SU-DHL-6 (cell line): ENCODE measurements around the gene SYT9.

ENCODE experiments used
- H2AFZ ChIP-seq: fragments of 200-600 bp; sonication (generic); 2 replicates; pipeline ENCODE4 v1.6.1; 2014; ENCODE audit warnings: low read depth, mild to moderate bottlenecking, moderate library complexity, mixed read lengths, antibody characterized with exemption, low read length; ENCODE audit not compliant: severe bottlenecking
- H3F3A ChIP-seq: fragments of 200-600 bp; shearing (Covaris generic); 2 replicates; pipeline ENCODE4 v1.6.0; 2016; ENCODE audit warnings: antibody characterized with exemption, mild to moderate bottlenecking; ENCODE audit not compliant: insufficient read depth
- H3K27ac ChIP-seq: fragments of 200-600 bp; sonication (generic); 2 replicates; pipeline ENCODE4 v1.5.1; 2016; ENCODE audit warnings: low read depth, mild to moderate bottlenecking, low read length, moderate library complexity, mixed read lengths
- H3K27me3 ChIP-seq: fragments of 200-600 bp; sonication (generic), shearing (Covaris generic); 2 replicates; pipeline ENCODE4 v1.6.0; 2014; ENCODE audit warnings: mild to moderate bottlenecking, low read length
- H3K36me3 ChIP-seq: fragments of 200-600 bp; sonication (generic); 2 replicates; pipeline ENCODE4 v1.6.1; 2014; ENCODE audit warnings: mild to moderate bottlenecking, low read length, mixed read lengths
- H3K4me2 ChIP-seq: fragments of 300-600, 200-600 bp; shearing (Covaris generic), sonication (generic); 2 replicates; pipeline ENCODE4 v1.6.0; 2014; ENCODE audit warnings: low read length, low read depth, mild to moderate bottlenecking; ENCODE audit not compliant: poor library complexity, severe bottlenecking
- H3K4me3 ChIP-seq: fragments of 200-600 bp; sonication (generic); 2 replicates; pipeline ENCODE4 v1.5.1; 2014; ENCODE audit warnings: antibody characterized with exemption, low read length, mild to moderate bottlenecking, mixed read lengths; ENCODE audit not compliant: insufficient read depth, poor library complexity, severe bottlenecking
- H3K79me2 ChIP-seq: fragments of 200-600 bp; sonication (generic); 2 replicates; pipeline ENCODE4 v1.6.1; 2014; ENCODE audit warnings: mild to moderate bottlenecking, low read length, moderate library complexity; ENCODE audit not compliant: insufficient read depth
- H3K9ac ChIP-seq: fragments of 200-600 bp; sonication (generic); 2 replicates; pipeline ENCODE4 v1.7.0; 2014; ENCODE audit warnings: mild to moderate bottlenecking, low read length
- H3K9me2 ChIP-seq: fragments of 200-600 bp; sonication (generic); replicated peaks from 2 replicates; pipeline ENCODE4 v1.6.1; 2014; ENCODE audit warnings: low read length; ENCODE audit not compliant: insufficient read depth
- H3K9me3 ChIP-seq: fragments of 200-600 bp; sonication (generic); 2 replicates; pipeline ENCODE4 v1.6.1; 2014; ENCODE audit warnings: low read length, mixed read lengths; ENCODE audit not compliant: insufficient read depth
- H4K20me1 ChIP-seq: fragments of 200-600 bp; sonication (generic); 2 replicates; pipeline ENCODE4 v1.6.1; 2014; ENCODE audit warnings: low read depth, mild to moderate bottlenecking, antibody characterized with exemption, low read length, moderate library complexity, mixed read lengths
- CTCF ChIP-seq: fragments of 200-600 bp; sonication (generic); IDR thresholded peaks from one replicate; pipeline ENCODE4 v1.5.1; 2017; ENCODE audit warnings: antibody characterized with exemption, mild to moderate bottlenecking, low read length, moderate library complexity; ENCODE audit not compliant: insufficient read depth, poor library complexity, severe bottlenecking
- EZH2phosphoT487 ChIP-seq: fragments of 200-600 bp; sonication (generic), shearing (Covaris generic); conservative IDR thresholded peaks from 2 replicates; pipeline ENCODE4 v1.6.1; 2018; ENCODE audit warnings: mild to moderate bottlenecking, antibody characterized with exemption, low read length, moderate library complexity, mixed read lengths

Gene SYT9

DNA sequence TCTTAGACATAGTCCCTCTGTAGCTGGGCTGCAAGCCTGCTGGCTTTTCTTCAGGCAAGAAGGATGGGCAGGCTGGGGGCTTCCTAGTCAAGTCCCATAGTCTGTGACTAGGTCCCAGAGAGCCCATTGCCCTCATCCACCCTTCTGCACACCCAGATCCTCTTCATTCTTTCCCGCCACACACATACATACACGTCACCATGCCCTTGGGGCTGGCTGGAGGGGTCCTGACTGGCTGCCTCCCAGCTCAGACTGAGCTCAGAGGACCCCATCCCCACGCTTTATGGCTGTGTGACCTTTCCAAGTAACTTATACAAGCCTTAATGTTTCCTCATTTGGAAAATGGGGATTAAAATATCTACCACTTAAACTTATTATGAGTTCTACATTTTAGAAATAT lies 248.5 kb downstream of the SYT9 start:
- H3K79me2 ChIP-seq, result no peaks in the 10 kb centered on the region
- no peaks in the 10 kb centered on the region for H3K9me3 ChIP-seq
- H3K27ac ChIP-seq, result no peak overlapping the region
- no peak overlapping the region for H3K4me3 ChIP-seq
- no peaks in the 10 kb centered on the region for H3K9me2 ChIP-seq
- no peaks in the 10 kb centered on the region for H3K27me3 ChIP-seq
- H3K9ac ChIP-seq, result no peak overlapping the region
- H2AFZ ChIP-seq, result no peak overlapping the region
- H3K4me2 ChIP-seq, result no peak overlapping the region
- no peaks in the 10 kb centered on the region for H3F3A ChIP-seq
- TF ChIP-seq CTCF (no peak), EZH2phosphoT487 (no peak)
- no peaks in the 10 kb centered on the region for H3K36me3 ChIP-seq
- no peaks in the 10 kb centered on the region for H4K20me1 ChIP-seq

DNA sequence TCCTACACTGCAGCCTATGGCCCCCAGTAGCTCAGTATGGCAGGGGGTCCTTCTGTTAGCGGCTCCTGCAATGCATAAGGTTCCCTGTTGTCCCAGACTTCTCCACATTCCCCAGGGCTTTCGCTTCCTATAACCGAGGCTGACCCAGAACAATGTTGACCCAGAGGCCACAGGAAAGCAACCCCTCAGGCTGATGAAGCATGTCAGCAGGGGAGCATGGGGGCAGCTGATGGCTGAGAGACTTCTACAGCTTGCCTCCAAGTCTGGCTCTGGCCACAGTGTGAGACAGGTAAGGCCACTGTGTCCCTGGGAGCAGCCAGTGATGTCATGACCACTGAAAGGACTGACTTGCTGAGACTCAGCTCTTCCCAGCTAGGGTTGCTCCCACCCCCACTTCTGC lies 249.5 kb downstream of the SYT9 start:
- H3K9me2 ChIP-seq, result no peaks in the 10 kb centered on the region
- H3K4me2 ChIP-seq, result no peak overlapping the region
- H3F3A ChIP-seq, result no peaks in the 10 kb centered on the region
- no peak overlapping the region for H2AFZ ChIP-seq
- H3K27me3 ChIP-seq, result no peaks in the 10 kb centered on the region
- H3K9ac ChIP-seq, result no peak overlapping the region
- H3K27ac ChIP-seq, result no peak overlapping the region
- no peaks in the 10 kb centered on the region for H3K36me3 ChIP-seq
- TF ChIP-seq EZH2phosphoT487, result no peak
- no peak for TF ChIP-seq CTCF
- H3K4me3 ChIP-seq, result no peak overlapping the region
- H3K9me3 ChIP-seq, result no peaks in the 10 kb centered on the region
- no peaks in the 10 kb centered on the region for H4K20me1 ChIP-seq
- no peaks in the 10 kb centered on the region for H3K79me2 ChIP-seq

GRCh38 chr11:7501894-7502293 lies 250.2 kb downstream of the SYT9 start:
- no peaks in the 10 kb centered on the region for H3K27me3 ChIP-seq
- no peak overlapping the region for H2AFZ ChIP-seq
- no peak overlapping the region for H3K4me2 ChIP-seq

More at GRCh38 chr11:7501894-7502293, 250.2 kb downstream of the SYT9 start:
- TF ChIP-seq CTCF (no peak), EZH2phosphoT487 (no peak)
- no peaks in the 10 kb centered on the region for H4K20me1 ChIP-seq
- H3K27ac ChIP-seq, result no peak overlapping the region
- H3F3A ChIP-seq, result no peaks in the 10 kb centered on the region
- H3K9ac ChIP-seq, result no peak overlapping the region
- H3K9me3 ChIP-seq, result no peaks in the 10 kb centered on the region
- no peak overlapping the region for H3K4me3 ChIP-seq
- no peaks in the 10 kb centered on the region for H3K9me2 ChIP-seq
- no peaks in the 10 kb centered on the region for H3K36me3 ChIP-seq
- H3K79me2 ChIP-seq, result no peaks in the 10 kb centered on the region
